Calu3 (cell line): ENCODE data around the gene ADAMTS10. TPM values are rescaled to one million over a fixed set of nuclear protein-coding genes. Genes with fewer than 3 reads are reported as not detected.
"Not testable (repeated sequence)": the region's sequence is repeated elsewhere in the genome, so short reads cannot be mapped to it uniquely, and the experiment has no call there.

ENCODE experiments used
- BruUV-seq: library from RNA; stranded (reverse); fragments of 400-500 nt; replicated peaks from 2 replicates; lab custom pipeline; 2021; lab: Mats Ljungman, UMichigan
- CTCF ChIA-PET: fragments of 300-600 bp; sonication (Branson Sonifier 250); formaldehyde crosslinking; loops from one replicate; lab custom pipeline; 2022; ENCODE audit warnings: antibody characterized with exemption; lab: Charles Lee
- DNase-seq: peaks from one replicate; pipeline ENCODE4 v3.0.0; 2022
- H3K27ac Mint-ChIP-seq: one replicate; pipeline ENCODE4 v1.8.0; 2022; ENCODE audit warnings: mixed read lengths; ENCODE audit not compliant: unreplicated experiment
- H3K27me3 Mint-ChIP-seq: one replicate; pipeline ENCODE4 v1.8.0; 2022; ENCODE audit warnings: mixed read lengths; ENCODE audit not compliant: unreplicated experiment
- H3K36me3 Mint-ChIP-seq: one replicate; pipeline ENCODE4 v1.8.0; 2022; ENCODE audit warnings: mild to moderate bottlenecking, moderate library complexity, mixed read lengths; ENCODE audit not compliant: insufficient read depth, unreplicated experiment
- H3K4me1 Mint-ChIP-seq: one replicate; pipeline ENCODE4 v1.8.0; 2022; ENCODE audit warnings: mild to moderate bottlenecking, low read depth, mixed read lengths; ENCODE audit not compliant: unreplicated experiment
- H3K4me3 Mint-ChIP-seq: one replicate; pipeline ENCODE4 v1.8.0; 2022; ENCODE audit warnings: mild to moderate bottlenecking, low read depth, moderate library complexity, mixed read lengths; ENCODE audit not compliant: unreplicated experiment
- H3K9me3 Mint-ChIP-seq: one replicate; pipeline ENCODE4 v1.8.0; 2022; ENCODE audit warnings: low read depth, mixed read lengths; ENCODE audit not compliant: unreplicated experiment
- CTCF ChIP-seq: fragments of 200-600 bp; IDR thresholded peaks from one replicate; pipeline ENCODE4 v1.8.0; 2022; ENCODE audit warnings: antibody characterized with exemption; ENCODE audit not compliant: unreplicated experiment
- intact Hi-C: fragments of 100-400 bp; cut with micrococcal nuclease; formaldehyde crosslinking; loops from one replicate; pipeline ENCODE4 v1.10.0; 2022; ENCODE audit not compliant: unreplicated experiment
- total RNA-seq: library from RNA; stranded (reverse); gene quantifications from 2 replicates; pipeline ENCODE4 v1.2.3, GENCODE V29; 2022

Gene ADAMTS10
- total RNA-seq, 1 experiment from 2014 or later = not detected

- BruUV-seq = no TSS peak
- CTCF ChIA-PET = no interaction called here
- no peaks in the 10 kb centered on the region for H3K4me1 Mint-ChIP-seq
These were observed 49.3 kb downstream of the ADAMTS10 start for GRCh38 chr19:8561075-8561764.

GRCh38 chr19:8558325-8558724 lies 52.2 kb downstream of the ADAMTS10 start:
- no TSS peak for BruUV-seq
- intact Hi-C loops = no loop called here
- Mint-ChIP-seq H3K4me1 (peaks cover 5% of the 10 kb centered on the region), H3K27ac (peak overlapping the region; percentile 59), H3K36me3 (peaks cover 11% of the 10 kb centered on the region), H3K9me3 (no peaks in the 10 kb centered on the region), H3K4me3 (no peak overlapping the region), H3K27me3 (no peaks in the 10 kb centered on the region)
- no peak for DNase-seq
- CTCF ChIA-PET = no interaction called here
- no peak for TF ChIP-seq CTCF

More at GRCh38 chr19:8561075-8561764, 49.3 kb downstream of the ADAMTS10 start:
- H3K36me3 Mint-ChIP-seq = peaks cover 6% of the 10 kb centered on the region
- H3K4me3 Mint-ChIP-seq = no peak overlapping the region
- no peaks in the 10 kb centered on the region for H3K27me3 Mint-ChIP-seq
- intact Hi-C loops = no loop called here
- no peak for TF ChIP-seq CTCF
- no peak overlapping the region for H3K27ac Mint-ChIP-seq
- H3K9me3 Mint-ChIP-seq = no peaks in the 10 kb centered on the region
- DNase-seq = no peak

GRCh38 chr19:8557642-8558238 lies 52.8 kb downstream of the ADAMTS10 start:
- Mint-ChIP-seq H3K27ac (peak overlapping the region; percentile 59), H3K36me3 (peaks cover 11% of the 10 kb centered on the region), H3K4me1 (peaks cover 9% of the 10 kb centered on the region), H3K4me3 (no peak overlapping the region), H3K27me3 (no peaks in the 10 kb centered on the region), H3K9me3 (no peaks in the 10 kb centered on the region)
- CTCF ChIA-PET = no interaction called here
- BruUV-seq = no TSS peak
- DNase-seq = no peak
- no peak for TF ChIP-seq CTCF
- intact Hi-C loops = no loop called here

- H3K9me3 Mint-ChIP-seq, H3K27ac Mint-ChIP-seq, H3K4me3 Mint-ChIP-seq, intact Hi-C loops, CTCF ChIA-PET, DNase-seq, H3K27me3 Mint-ChIP-seq, BruUV-seq: not testable (repeated sequence)
- Mint-ChIP-seq H3K4me1 (peaks cover 14% of the 10 kb centered on the region), H3K36me3 (peaks cover 21% of the 10 kb centered on the region)
These were observed 56.8 kb downstream of the ADAMTS10 start for GRCh38 chr19:8553729-8554128.

- no peak overlapping the region for H3K27ac Mint-ChIP-seq
- peaks cover 14% of the 10 kb centered on the region for H3K4me1 Mint-ChIP-seq
- intact Hi-C loops = no loop called here
- no TSS peak for BruUV-seq
- no peak overlapping the region for H3K4me3 Mint-ChIP-seq
- H3K9me3 Mint-ChIP-seq = no peaks in the 10 kb centered on the region
- no peak for TF ChIP-seq CTCF
- peak; percentile 3 for DNase-seq
- no peaks in the 10 kb centered on the region for H3K27me3 Mint-ChIP-seq
- CTCF ChIA-PET = no interaction called here
- H3K36me3 Mint-ChIP-seq = peaks cover 17% of the 10 kb centered on the region
These were observed 57.7 kb downstream of the ADAMTS10 start for GRCh38 chr19:8552810-8553209.
